WTC11 (cell line): ENCODE measurements around the gene DDX10. TPM values are rescaled to one million over a fixed set of nuclear protein-coding genes. Genes with fewer than 3 reads are reported as not detected.

Experiments
- ATAC-seq: fragments of 200-7000 bp; cut with Tn5 transposase; 2 replicates; pipeline ENCODE4 v1.10.0; 2021; ENCODE audit warnings: mild to moderate bottlenecking, moderate library complexity
- CTCF ChIA-PET: fragments of 300-600 bp; sonication (Branson Sonifier 250); formaldehyde crosslinking; loops from one replicate; lab custom pipeline; 2021; ENCODE audit warnings: antibody characterized with exemption; lab: Charles Lee
- POLR2A ChIA-PET: fragments of 350-600 bp; sonication (Branson Sonifier 250); formaldehyde crosslinking; loops from one replicate; lab custom pipeline; 2021; ENCODE audit warnings: antibody characterized with exemption; lab: Charles Lee
- DNase-seq: peaks from one replicate; pipeline ENCODE4 v3.0.0; 2021; ENCODE audit warnings: low spot score
- H3K27ac Mint-ChIP-seq: 2 replicates; pipeline ENCODE4 v1.8.0; 2021; ENCODE audit warnings: mixed read lengths
- H3K27me3 Mint-ChIP-seq: 2 replicates; pipeline ENCODE4 v1.8.0; 2021; ENCODE audit warnings: low read depth, mild to moderate bottlenecking, moderate library complexity, mixed read lengths
- H3K36me3 Mint-ChIP-seq: 2 replicates; pipeline ENCODE4 v1.8.0; 2021; ENCODE audit warnings: mixed read lengths
- H3K4me1 Mint-ChIP-seq: 2 replicates; pipeline ENCODE4 v1.8.0; 2022; ENCODE audit warnings: mixed read lengths
- H3K4me3 Mint-ChIP-seq: 2 replicates; pipeline ENCODE4 v1.8.0; 2021; ENCODE audit warnings: mild to moderate bottlenecking, moderate library complexity, mixed read lengths
- H3K9me3 Mint-ChIP-seq: 2 replicates; pipeline ENCODE4 v1.8.0; 2021; ENCODE audit warnings: mixed read lengths
- FOXK1 ChIP-seq: sonication (generic); formaldehyde crosslinking; IDR thresholded peaks from 2 replicates; pipeline ENCODE4 v1.8.0; 2022; ENCODE audit warnings: mild to moderate bottlenecking, moderate library complexity, missing genetic modification reagents
- HMGA2 ChIP-seq: fragments of 250-450 bp; sonication (Bioruptor Pico); IDR thresholded peaks from 2 replicates; pipeline ENCODE4 v1.4.0; 2021; ENCODE audit warnings: mild to moderate bottlenecking, moderate library complexity
- SP1 ChIP-seq: sonication (generic); formaldehyde crosslinking; conservative IDR thresholded peaks from 2 replicates; pipeline ENCODE4 v1.8.1; 2022; ENCODE audit warnings: missing genetic modification reagents
- ZNF219 ChIP-seq: sonication (generic); formaldehyde crosslinking; IDR thresholded peaks from 2 replicates; pipeline ENCODE4 v1.8.0; 2023; ENCODE audit warnings: missing genetic modification reagents, mild to moderate bottlenecking, borderline replicate concordance
- ZNF263 ChIP-seq: sonication (generic); formaldehyde crosslinking; IDR thresholded peaks from 2 replicates; pipeline ENCODE4 v1.8.1; 2022; ENCODE audit warnings: low read depth, mild to moderate bottlenecking, moderate library complexity, missing genetic modification reagents
- total RNA-seq: library from RNA; stranded (reverse); gene quantifications from 3 replicates; pipeline ENCODE4 v1.2.3, GENCODE V29; 2021
- TF ChIP-seq, protein P1 (sequence below): sonication (generic); formaldehyde crosslinking; conservative IDR thresholded peaks from 2 replicates; pipeline ENCODE4 v1.8.1; 2022; ENCODE audit warnings: mild to moderate bottlenecking, missing genetic modification reagents
- TF ChIP-seq, protein P2 (sequence below): fragments of 250-450 bp; sonication (Bioruptor Pico); IDR thresholded peaks from 2 replicates; pipeline ENCODE4 v1.8.0; 2021; ENCODE audit warnings: mild to moderate bottlenecking
- TF ChIP-seq, protein P3 (sequence below): sonication (generic); formaldehyde crosslinking; IDR thresholded peaks from 2 replicates; pipeline ENCODE4 v1.8.1; 2023; ENCODE audit warnings: mild to moderate bottlenecking, missing genetic modification reagents, moderate library complexity
- TF ChIP-seq, protein P4 (sequence below): sonication (generic); formaldehyde crosslinking; IDR thresholded peaks from 2 replicates; pipeline ENCODE4 v1.8.0; 2022; ENCODE audit warnings: missing genetic modification reagents
- TF ChIP-seq, protein P5 (sequence below): sonication (generic); formaldehyde crosslinking; IDR thresholded peaks from 2 replicates; pipeline ENCODE4 v1.8.0; 2022; ENCODE audit warnings: mild to moderate bottlenecking, missing genetic modification reagents
- TF ChIP-seq, protein P6 (sequence below): sonication (generic); formaldehyde crosslinking; IDR thresholded peaks from 2 replicates; pipeline ENCODE4 v1.8.1; 2022; ENCODE audit warnings: missing genetic modification reagents, borderline replicate concordance
- TF ChIP-seq, protein P7 (sequence below): fragments of 250-450 bp; sonication (Bioruptor Pico); IDR thresholded peaks from 2 replicates; pipeline ENCODE4 v1.9.0; 2021; ENCODE audit warnings: mild to moderate bottlenecking
- TF ChIP-seq, protein P8 (sequence below): sonication (generic); formaldehyde crosslinking; IDR thresholded peaks from 2 replicates; pipeline ENCODE4 v1.8.1; 2022; ENCODE audit warnings: low read depth, mild to moderate bottlenecking, moderate library complexity, missing genetic modification reagents, borderline replicate concordance
- TF ChIP-seq, protein P9 (sequence below): fragments of 250-450 bp; sonication (Bioruptor Pico); IDR thresholded peaks from 2 replicates; pipeline ENCODE4 v1.9.0; 2021; ENCODE audit warnings: mild to moderate bottlenecking, borderline replicate concordance
- TF ChIP-seq, protein P10 (sequence below): fragments of 250-450 bp; sonication (Bioruptor Pico); IDR thresholded peaks from 2 replicates; pipeline ENCODE4 v1.9.0; 2021; ENCODE audit warnings: mild to moderate bottlenecking

DDX10 gene
- total RNA-seq, 1 experiment from 2014 or later = 56.8 TPM

DNA sequence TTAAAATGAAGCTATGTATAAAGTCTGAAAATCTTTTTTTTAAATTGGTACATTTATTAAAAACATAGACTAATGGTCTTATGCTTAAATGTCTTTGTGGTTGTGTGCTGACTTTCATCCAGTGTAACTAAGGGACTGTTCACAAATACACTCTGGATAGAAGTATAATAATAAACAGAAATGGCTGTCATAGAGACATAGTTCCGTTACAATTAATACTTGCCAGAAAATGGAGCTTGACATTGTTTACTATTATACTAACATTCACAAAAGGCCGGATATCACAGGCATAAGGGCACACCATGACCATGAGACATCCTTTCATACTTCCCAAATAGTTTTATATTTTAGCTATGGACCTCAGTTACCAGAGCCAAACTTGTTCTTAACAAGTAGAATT is 161.3 kb downstream of the DDX10 start:
- ChIA-PET POLR2A (no interaction called here), CTCF (no interaction called here)
- Mint-ChIP-seq H3K4me3 (no peak overlapping the region), H3K4me1 (no peaks in the 10 kb centered on the region), H3K27me3 (no peaks in the 10 kb centered on the region), H3K36me3 (peaks cover 10% of the 10 kb centered on the region; the same call in 1 of the 2 replicates), H3K9me3 (peaks cover 17% of the 10 kb centered on the region), H3K27ac (no peak overlapping the region)
- DNase-seq = no peak
- no peak for ATAC-seq
- TF ChIP-seq ZNF219 (no peak), FOXK1 (CRISPR knock-in tag) (no peak), SP1 (CRISPR knock-in tag) (no peak)
- TF ChIP-seq, protein P1, sequence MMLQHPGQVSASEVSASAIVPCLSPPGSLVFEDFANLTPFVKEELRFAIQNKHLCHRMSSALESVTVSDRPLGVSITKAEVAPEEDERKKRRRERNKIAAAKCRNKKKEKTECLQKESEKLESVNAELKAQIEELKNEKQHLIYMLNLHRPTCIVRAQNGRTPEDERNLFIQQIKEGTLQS (CRISPR knock-in tag) = no peak

DNA sequence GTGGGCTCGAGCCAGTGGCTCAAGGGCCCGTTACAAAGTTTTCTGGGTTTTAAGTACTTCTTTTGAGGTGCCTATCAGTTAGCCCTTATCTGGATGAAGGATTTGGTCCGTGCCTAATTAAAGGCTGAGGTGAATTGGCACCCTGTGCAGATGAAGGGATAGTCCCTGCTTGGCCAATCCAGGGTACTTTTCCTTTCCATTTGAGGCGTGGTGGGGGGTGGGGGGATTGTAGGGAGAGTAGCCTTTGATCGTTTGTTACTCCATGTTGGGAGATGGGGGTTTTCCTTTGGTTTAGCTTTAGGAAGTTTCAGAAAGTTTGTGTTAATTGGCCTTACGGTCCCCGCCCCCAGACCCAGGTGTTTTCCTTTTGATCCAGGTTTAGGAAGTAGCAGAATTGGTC is 170.8 kb downstream of the DDX10 start:
- no peaks in the 10 kb centered on the region for H3K27me3 Mint-ChIP-seq
- no peak overlapping the region for H3K27ac Mint-ChIP-seq
- H3K4me1 Mint-ChIP-seq = peaks cover 29% of the 10 kb centered on the region
- ATAC-seq (peak; percentile 65), DNase-seq (no peak)
- no peak overlapping the region for H3K4me3 Mint-ChIP-seq
- ChIA-PET CTCF (no interaction called here), POLR2A (no interaction called here)
- no peaks in the 10 kb centered on the region for H3K9me3 Mint-ChIP-seq
- peaks cover 2% of the 10 kb centered on the region; the same call in 1 of the 2 replicates for H3K36me3 Mint-ChIP-seq
- TF ChIP-seq ZNF263 (CRISPR knock-in tag) (no peak), HMGA2 (CRISPR knock-in tag) (no peak), SP1 (CRISPR knock-in tag) (no peak)
- TF ChIP-seq, protein P2, sequence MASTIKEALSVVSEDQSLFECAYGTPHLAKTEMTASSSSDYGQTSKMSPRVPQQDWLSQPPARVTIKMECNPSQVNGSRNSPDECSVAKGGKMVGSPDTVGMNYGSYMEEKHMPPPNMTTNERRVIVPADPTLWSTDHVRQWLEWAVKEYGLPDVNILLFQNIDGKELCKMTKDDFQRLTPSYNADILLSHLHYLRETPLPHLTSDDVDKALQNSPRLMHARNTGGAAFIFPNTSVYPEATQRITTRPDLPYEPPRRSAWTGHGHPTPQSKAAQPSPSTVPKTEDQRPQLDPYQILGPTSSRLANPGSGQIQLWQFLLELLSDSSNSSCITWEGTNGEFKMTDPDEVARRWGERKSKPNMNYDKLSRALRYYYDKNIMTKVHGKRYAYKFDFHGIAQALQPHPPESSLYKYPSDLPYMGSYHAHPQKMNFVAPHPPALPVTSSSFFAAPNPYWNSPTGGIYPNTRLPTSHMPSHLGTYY (CRISPR knock-in tag) = no peak
- TF ChIP-seq, protein P3, sequence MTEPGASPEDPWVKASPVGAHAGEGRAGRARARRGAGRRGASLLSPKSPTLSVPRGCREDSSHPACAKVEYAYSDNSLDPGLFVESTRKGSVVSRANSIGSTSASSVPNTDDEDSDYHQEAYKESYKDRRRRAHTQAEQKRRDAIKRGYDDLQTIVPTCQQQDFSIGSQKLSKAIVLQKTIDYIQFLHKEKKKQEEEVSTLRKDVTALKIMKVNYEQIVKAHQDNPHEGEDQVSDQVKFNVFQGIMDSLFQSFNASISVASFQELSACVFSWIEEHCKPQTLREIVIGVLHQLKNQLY (CRISPR knock-in tag) = no peak
- TF ChIP-seq, protein P4, sequence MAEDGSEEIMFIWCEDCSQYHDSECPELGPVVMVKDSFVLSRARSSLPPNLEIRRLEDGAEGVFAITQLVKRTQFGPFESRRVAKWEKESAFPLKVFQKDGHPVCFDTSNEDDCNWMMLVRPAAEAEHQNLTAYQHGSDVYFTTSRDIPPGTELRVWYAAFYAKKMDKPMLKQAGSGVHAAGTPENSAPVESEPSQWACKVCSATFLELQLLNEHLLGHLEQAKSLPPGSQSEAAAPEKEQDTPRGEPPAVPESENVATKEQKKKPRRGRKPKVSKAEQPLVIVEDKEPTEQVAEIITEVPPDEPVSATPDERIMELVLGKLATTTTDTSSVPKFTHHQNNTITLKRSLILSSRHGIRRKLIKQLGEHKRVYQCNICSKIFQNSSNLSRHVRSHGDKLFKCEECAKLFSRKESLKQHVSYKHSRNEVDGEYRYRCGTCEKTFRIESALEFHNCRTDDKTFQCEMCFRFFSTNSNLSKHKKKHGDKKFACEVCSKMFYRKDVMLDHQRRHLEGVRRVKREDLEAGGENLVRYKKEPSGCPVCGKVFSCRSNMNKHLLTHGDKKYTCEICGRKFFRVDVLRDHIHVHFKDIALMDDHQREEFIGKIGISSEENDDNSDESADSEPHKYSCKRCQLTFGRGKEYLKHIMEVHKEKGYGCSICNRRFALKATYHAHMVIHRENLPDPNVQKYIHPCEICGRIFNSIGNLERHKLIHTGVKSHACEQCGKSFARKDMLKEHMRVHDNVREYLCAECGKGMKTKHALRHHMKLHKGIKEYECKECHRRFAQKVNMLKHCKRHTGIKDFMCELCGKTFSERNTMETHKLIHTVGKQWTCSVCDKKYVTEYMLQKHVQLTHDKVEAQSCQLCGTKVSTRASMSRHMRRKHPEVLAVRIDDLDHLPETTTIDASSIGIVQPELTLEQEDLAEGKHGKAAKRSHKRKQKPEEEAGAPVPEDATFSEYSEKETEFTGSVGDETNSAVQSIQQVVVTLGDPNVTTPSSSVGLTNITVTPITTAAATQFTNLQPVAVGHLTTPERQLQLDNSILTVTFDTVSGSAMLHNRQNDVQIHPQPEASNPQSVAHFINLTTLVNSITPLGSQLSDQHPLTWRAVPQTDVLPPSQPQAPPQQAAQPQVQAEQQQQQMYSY (CRISPR knock-in tag) = no peak
- TF ChIP-seq, protein P1 (CRISPR knock-in tag) = no peak
- TF ChIP-seq, protein P5, sequence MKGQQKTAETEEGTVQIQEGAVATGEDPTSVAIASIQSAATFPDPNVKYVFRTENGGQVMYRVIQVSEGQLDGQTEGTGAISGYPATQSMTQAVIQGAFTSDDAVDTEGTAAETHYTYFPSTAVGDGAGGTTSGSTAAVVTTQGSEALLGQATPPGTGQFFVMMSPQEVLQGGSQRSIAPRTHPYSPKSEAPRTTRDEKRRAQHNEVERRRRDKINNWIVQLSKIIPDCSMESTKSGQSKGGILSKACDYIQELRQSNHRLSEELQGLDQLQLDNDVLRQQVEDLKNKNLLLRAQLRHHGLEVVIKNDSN (CRISPR knock-in tag) = no peak
- TF ChIP-seq, protein P6, sequence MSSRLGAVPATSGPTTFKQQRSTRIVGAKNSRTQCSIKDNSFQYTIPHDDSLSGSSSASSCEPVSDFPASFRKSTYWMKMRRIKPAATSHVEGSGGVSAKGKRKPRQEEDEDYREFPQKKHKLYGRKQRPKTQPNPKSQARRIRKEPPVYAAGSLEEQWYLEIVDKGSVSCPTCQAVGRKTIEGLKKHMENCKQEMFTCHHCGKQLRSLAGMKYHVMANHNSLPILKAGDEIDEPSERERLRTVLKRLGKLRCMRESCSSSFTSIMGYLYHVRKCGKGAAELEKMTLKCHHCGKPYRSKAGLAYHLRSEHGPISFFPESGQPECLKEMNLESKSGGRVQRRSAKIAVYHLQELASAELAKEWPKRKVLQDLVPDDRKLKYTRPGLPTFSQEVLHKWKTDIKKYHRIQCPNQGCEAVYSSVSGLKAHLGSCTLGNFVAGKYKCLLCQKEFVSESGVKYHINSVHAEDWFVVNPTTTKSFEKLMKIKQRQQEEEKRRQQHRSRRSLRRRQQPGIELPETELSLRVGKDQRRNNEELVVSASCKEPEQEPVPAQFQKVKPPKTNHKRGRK (CRISPR knock-in tag) = no peak
- TF ChIP-seq, protein P7, sequence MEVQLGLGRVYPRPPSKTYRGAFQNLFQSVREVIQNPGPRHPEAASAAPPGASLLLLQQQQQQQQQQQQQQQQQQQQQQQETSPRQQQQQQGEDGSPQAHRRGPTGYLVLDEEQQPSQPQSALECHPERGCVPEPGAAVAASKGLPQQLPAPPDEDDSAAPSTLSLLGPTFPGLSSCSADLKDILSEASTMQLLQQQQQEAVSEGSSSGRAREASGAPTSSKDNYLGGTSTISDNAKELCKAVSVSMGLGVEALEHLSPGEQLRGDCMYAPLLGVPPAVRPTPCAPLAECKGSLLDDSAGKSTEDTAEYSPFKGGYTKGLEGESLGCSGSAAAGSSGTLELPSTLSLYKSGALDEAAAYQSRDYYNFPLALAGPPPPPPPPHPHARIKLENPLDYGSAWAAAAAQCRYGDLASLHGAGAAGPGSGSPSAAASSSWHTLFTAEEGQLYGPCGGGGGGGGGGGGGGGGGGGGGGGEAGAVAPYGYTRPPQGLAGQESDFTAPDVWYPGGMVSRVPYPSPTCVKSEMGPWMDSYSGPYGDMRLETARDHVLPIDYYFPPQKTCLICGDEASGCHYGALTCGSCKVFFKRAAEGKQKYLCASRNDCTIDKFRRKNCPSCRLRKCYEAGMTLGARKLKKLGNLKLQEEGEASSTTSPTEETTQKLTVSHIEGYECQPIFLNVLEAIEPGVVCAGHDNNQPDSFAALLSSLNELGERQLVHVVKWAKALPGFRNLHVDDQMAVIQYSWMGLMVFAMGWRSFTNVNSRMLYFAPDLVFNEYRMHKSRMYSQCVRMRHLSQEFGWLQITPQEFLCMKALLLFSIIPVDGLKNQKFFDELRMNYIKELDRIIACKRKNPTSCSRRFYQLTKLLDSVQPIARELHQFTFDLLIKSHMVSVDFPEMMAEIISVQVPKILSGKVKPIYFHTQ (CRISPR knock-in tag) = no peak
- TF ChIP-seq, protein P8, sequence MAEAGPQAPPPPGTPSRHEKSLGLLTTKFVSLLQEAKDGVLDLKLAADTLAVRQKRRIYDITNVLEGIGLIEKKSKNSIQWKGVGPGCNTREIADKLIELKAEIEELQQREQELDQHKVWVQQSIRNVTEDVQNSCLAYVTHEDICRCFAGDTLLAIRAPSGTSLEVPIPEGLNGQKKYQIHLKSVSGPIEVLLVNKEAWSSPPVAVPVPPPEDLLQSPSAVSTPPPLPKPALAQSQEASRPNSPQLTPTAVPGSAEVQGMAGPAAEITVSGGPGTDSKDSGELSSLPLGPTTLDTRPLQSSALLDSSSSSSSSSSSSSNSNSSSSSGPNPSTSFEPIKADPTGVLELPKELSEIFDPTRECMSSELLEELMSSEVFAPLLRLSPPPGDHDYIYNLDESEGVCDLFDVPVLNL (CRISPR knock-in tag) = no peak
- TF ChIP-seq, protein P9, sequence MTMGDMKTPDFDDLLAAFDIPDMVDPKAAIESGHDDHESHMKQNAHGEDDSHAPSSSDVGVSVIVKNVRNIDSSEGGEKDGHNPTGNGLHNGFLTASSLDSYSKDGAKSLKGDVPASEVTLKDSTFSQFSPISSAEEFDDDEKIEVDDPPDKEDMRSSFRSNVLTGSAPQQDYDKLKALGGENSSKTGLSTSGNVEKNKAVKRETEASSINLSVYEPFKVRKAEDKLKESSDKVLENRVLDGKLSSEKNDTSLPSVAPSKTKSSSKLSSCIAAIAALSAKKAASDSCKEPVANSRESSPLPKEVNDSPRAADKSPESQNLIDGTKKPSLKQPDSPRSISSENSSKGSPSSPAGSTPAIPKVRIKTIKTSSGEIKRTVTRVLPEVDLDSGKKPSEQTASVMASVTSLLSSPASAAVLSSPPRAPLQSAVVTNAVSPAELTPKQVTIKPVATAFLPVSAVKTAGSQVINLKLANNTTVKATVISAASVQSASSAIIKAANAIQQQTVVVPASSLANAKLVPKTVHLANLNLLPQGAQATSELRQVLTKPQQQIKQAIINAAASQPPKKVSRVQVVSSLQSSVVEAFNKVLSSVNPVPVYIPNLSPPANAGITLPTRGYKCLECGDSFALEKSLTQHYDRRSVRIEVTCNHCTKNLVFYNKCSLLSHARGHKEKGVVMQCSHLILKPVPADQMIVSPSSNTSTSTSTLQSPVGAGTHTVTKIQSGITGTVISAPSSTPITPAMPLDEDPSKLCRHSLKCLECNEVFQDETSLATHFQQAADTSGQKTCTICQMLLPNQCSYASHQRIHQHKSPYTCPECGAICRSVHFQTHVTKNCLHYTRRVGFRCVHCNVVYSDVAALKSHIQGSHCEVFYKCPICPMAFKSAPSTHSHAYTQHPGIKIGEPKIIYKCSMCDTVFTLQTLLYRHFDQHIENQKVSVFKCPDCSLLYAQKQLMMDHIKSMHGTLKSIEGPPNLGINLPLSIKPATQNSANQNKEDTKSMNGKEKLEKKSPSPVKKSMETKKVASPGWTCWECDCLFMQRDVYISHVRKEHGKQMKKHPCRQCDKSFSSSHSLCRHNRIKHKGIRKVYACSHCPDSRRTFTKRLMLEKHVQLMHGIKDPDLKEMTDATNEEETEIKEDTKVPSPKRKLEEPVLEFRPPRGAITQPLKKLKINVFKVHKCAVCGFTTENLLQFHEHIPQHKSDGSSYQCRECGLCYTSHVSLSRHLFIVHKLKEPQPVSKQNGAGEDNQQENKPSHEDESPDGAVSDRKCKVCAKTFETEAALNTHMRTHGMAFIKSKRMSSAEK (CRISPR knock-in tag) = no peak
- TF ChIP-seq, protein P10, sequence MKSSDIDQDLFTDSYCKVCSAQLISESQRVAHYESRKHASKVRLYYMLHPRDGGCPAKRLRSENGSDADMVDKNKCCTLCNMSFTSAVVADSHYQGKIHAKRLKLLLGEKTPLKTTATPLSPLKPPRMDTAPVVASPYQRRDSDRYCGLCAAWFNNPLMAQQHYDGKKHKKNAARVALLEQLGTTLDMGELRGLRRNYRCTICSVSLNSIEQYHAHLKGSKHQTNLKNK (CRISPR knock-in tag) = no peak
